Measurements from ENCODE around the gene ZNF492.

DNA sequence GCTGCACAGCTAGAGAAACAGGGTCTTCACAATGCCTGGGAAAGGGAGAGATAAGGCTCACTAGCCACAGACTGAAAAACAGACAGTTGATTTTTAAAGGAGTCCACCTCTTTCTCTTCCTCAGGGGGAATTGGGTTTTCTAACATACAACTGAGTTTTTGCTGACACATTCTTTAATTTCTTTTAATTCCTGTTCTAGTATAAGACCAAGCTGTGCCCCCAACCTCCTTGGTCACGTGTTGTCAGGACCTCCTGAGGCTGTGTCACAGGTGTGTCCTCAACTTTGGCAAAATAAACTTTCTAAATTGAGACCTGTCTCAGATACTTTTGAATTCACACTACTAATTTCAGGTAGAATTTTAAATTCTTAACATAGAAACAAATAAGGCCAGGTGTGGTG, 12.1 kb upstream of the ZNF492 start:
- TF ChIP-seq EZH2 (IDR thresholded peaks at IDR 0.05) = no peak
- TF ChIP-seq FOXP2 (optimal IDR thresholded peaks at IDR 0.05; ENCODE audit: control extremely low read depth, extremely low read length, insufficient read depth) = no peak

Data from SK-N-MC (cell line).